OCI-LY7 (cell line): ENCODE data around the gene SPAAR. TPM values are rescaled to one million over a fixed set of nuclear protein-coding genes. Genes with fewer than 3 reads are reported as not detected.

Source experiments
- BruUV-seq: library from RNA; stranded (reverse); fragments of 400-500 nt; replicated peaks from 2 replicates; lab custom pipeline; 2021; lab: Mats Ljungman, UMichigan
- CTCF ChIA-PET: fragments of 300-600 bp; sonication (Branson Sonifier 250); formaldehyde crosslinking; loops from one replicate; lab custom pipeline; 2022; ENCODE audit warnings: antibody characterized with exemption; ENCODE audit not compliant: unreplicated experiment; lab: Charles Lee
- POLR2A ChIA-PET: fragments of 300-600 bp; sonication (Branson Sonifier 250); formaldehyde crosslinking; loops from one replicate; lab custom pipeline; 2022; ENCODE audit warnings: antibody characterized with exemption; lab: Charles Lee
- DNase-seq: peaks from one replicate; pipeline ENCODE4 v3.0.0-alpha.2; 2015; ENCODE audit warnings: low spot score
- H2AFZ ChIP-seq: fragments of 200-600 bp; sonication (generic), shearing (Covaris generic); 2 replicates; pipeline ENCODE4 v1.6.1; 2014; ENCODE audit warnings: mild to moderate bottlenecking, antibody characterized with exemption, low read length, moderate library complexity
- H3K27ac ChIP-seq: fragments of 200-600 bp; sonication (generic); 2 replicates; pipeline ENCODE4 v1.5.1; 2014; ENCODE audit warnings: mixed run types, low read depth, mild to moderate bottlenecking, moderate library complexity, low read length, inconsistent platforms; ENCODE audit not compliant: poor library complexity, severe bottlenecking
- H3K36me3 ChIP-seq: fragments of 200-600 bp; sonication (generic); 2 replicates; pipeline ENCODE4 v1.6.1; 2014; ENCODE audit warnings: mild to moderate bottlenecking, antibody characterized with exemption, low read length, moderate library complexity, mixed read lengths; ENCODE audit not compliant: insufficient read depth
- H3K4me1 ChIP-seq: fragments of 200-600 bp; sonication (generic); 2 replicates; pipeline ENCODE4 v1.5.1; 2014; ENCODE audit warnings: mild to moderate bottlenecking, low read length; ENCODE audit not compliant: insufficient read depth, poor library complexity, severe bottlenecking
- H3K4me2 ChIP-seq: fragments of 200-600 bp; sonication (generic); 2 replicates; pipeline ENCODE4 v1.6.1; 2014; ENCODE audit warnings: mild to moderate bottlenecking, low read length
- H3K4me3 ChIP-seq: fragments of 200-600 bp; sonication (generic); 2 replicates; pipeline ENCODE4 v1.5.1; 2014; ENCODE audit warnings: mild to moderate bottlenecking, low read depth, low read length; ENCODE audit not compliant: poor library complexity, severe bottlenecking
- H3K79me2 ChIP-seq: fragments of 200-600 bp; sonication (generic); 2 replicates; pipeline ENCODE4 v1.6.1; 2016; ENCODE audit warnings: low read depth, mild to moderate bottlenecking, low read length, moderate library complexity, mixed read lengths; ENCODE audit not compliant: insufficient read depth
- H3K9me2 ChIP-seq: fragments of 200-600 bp; sonication (generic); 2 replicates; pipeline ENCODE4 v1.6.1; 2016; ENCODE audit warnings: mild to moderate bottlenecking, low read length, mixed read lengths; ENCODE audit not compliant: insufficient read depth
- H3K9me3 ChIP-seq: fragments of 200-600 bp; sonication (generic); 2 replicates; pipeline ENCODE4 v1.6.1; 2014; ENCODE audit warnings: mild to moderate bottlenecking, mixed run types, low read length, mixed read lengths
- H4K20me1 ChIP-seq: fragments of 200-600 bp; sonication (generic); 2 replicates; pipeline ENCODE4 v1.6.1; 2014; ENCODE audit warnings: mild to moderate bottlenecking, antibody characterized with exemption, low read length, moderate library complexity, mixed read lengths; ENCODE audit not compliant: insufficient read depth
- CTCF ChIP-seq: fragments of 200-600 bp; sonication (generic); conservative IDR thresholded peaks from 2 replicates; pipeline ENCODE4 v1.5.1; 2014; ENCODE audit warnings: mild to moderate bottlenecking, antibody characterized with exemption, low read length, moderate library complexity, mixed read lengths
- EZH2phosphoT487 ChIP-seq: fragments of 200-600 bp; sonication (generic); IDR thresholded peaks from 2 replicates; pipeline ENCODE4 v1.6.1; 2018; ENCODE audit warnings: low read depth, borderline replicate concordance, mild to moderate bottlenecking, mixed run types, antibody characterized with exemption, low read length, moderate library complexity, mixed read lengths
- intact Hi-C: fragments of 100-400 bp; cut with micrococcal nuclease; formaldehyde crosslinking; loops from one replicate; pipeline ENCODE4 v1.10.0; 2022; ENCODE audit not compliant: unreplicated experiment
- total RNA-seq, 2 experiments: library from RNA; depleted of rRNA in 1 of 2; stranded (reverse); fragments of >200 nt in 1 of 2; shearing (Covaris generic) in 1 of 2; gene quantifications; 2 replicates each; pipeline ENCODE4 v1.2.3, GENCODE V29; 2014 to 2022

The SPAAR gene
- total RNA-seq, 2 experiments from 2014 or later: not detected

- intact Hi-C loops: no loop called here
- no peak within 1 kb of the TSS for H3K27ac ChIP-seq
- POLR2A ChIA-PET: no interaction called here
- no peak for TF ChIP-seq EZH2phosphoT487
- TF ChIP-seq CTCF: no peak
- no peak within 1 kb of the TSS for H2AFZ ChIP-seq
- no peak within 1 kb of the TSS for H3K4me3 ChIP-seq
- BruUV-seq: no TSS peak
- H3K4me2 ChIP-seq: no peak within 1 kb of the TSS
- no peak for DNase-seq
- no peaks in the 10 kb centered on the region for H3K36me3 ChIP-seq
- no peaks in the 10 kb centered on the region for H3K9me2 ChIP-seq
- H3K9me3 ChIP-seq: no peaks in the 10 kb centered on the region
- H4K20me1 ChIP-seq: no peaks in the 10 kb centered on the region
- H3K79me2 ChIP-seq: no peaks in the 10 kb centered on the region
- CTCF ChIA-PET: no interaction called here
- no peaks in the 10 kb centered on the region for H3K4me1 ChIP-seq
Measured at GRCh38 chr9:35870351-35870923, 38.9 kb upstream of the SPAAR start, which contains the start of gene OR13J1. OR13J1 (minus strand) TSS chr9:35870401; CDS start chr9:35870401, 0 bp downstream.

- CTCF ChIA-PET: no interaction called here
Measured at GRCh38 chr9:35871545-35871944, 37.7 kb upstream of the SPAAR start.

More at GRCh38 chr9:35871545-35871944, 37.7 kb upstream of the SPAAR start:
- no peak overlapping the region for H2AFZ ChIP-seq
- POLR2A ChIA-PET: no interaction called here
- H3K27ac ChIP-seq: no peak overlapping the region
- BruUV-seq: no TSS peak
- H4K20me1 ChIP-seq: no peaks in the 10 kb centered on the region
- H3K4me3 ChIP-seq: no peak overlapping the region
- H3K9me2 ChIP-seq: no peaks in the 10 kb centered on the region
- H3K9me3 ChIP-seq: peaks cover 10% of the 10 kb centered on the region
- no peak for DNase-seq
- no peaks in the 10 kb centered on the region for H3K79me2 ChIP-seq
- H3K4me1 ChIP-seq: no peaks in the 10 kb centered on the region
- TF ChIP-seq CTCF (no peak), EZH2phosphoT487 (no peak)
- no peak overlapping the region for H3K4me2 ChIP-seq
- intact Hi-C loops: no loop called here
- no peaks in the 10 kb centered on the region for H3K36me3 ChIP-seq
